SU-DHL-6 (cell line): Measurements from ENCODE around the gene SAE1.

Experiments used
- H2AFZ ChIP-seq: fragments of 200-600 bp; sonication (generic); 2 replicates; pipeline ENCODE4 v1.6.1; 2014; ENCODE audit warnings: low read depth, mild to moderate bottlenecking, moderate library complexity, mixed read lengths, antibody characterized with exemption, low read length; ENCODE audit not compliant: severe bottlenecking
- H3F3A ChIP-seq: fragments of 200-600 bp; shearing (Covaris generic); 2 replicates; pipeline ENCODE4 v1.6.0; 2016; ENCODE audit warnings: antibody characterized with exemption, mild to moderate bottlenecking; ENCODE audit not compliant: insufficient read depth
- H3K27ac ChIP-seq: fragments of 200-600 bp; sonication (generic); 2 replicates; pipeline ENCODE4 v1.5.1; 2016; ENCODE audit warnings: low read depth, mild to moderate bottlenecking, low read length, moderate library complexity, mixed read lengths
- H3K27me3 ChIP-seq: fragments of 200-600 bp; sonication (generic), shearing (Covaris generic); 2 replicates; pipeline ENCODE4 v1.6.0; 2014; ENCODE audit warnings: mild to moderate bottlenecking, low read length
- H3K36me3 ChIP-seq: fragments of 200-600 bp; sonication (generic); 2 replicates; pipeline ENCODE4 v1.6.1; 2014; ENCODE audit warnings: mild to moderate bottlenecking, low read length, mixed read lengths
- H3K4me2 ChIP-seq: fragments of 300-600, 200-600 bp; shearing (Covaris generic), sonication (generic); 2 replicates; pipeline ENCODE4 v1.6.0; 2014; ENCODE audit warnings: low read length, low read depth, mild to moderate bottlenecking; ENCODE audit not compliant: poor library complexity, severe bottlenecking
- H3K4me3 ChIP-seq: fragments of 200-600 bp; sonication (generic); 2 replicates; pipeline ENCODE4 v1.5.1; 2014; ENCODE audit warnings: antibody characterized with exemption, low read length, mild to moderate bottlenecking, mixed read lengths; ENCODE audit not compliant: insufficient read depth, poor library complexity, severe bottlenecking
- H3K79me2 ChIP-seq: fragments of 200-600 bp; sonication (generic); 2 replicates; pipeline ENCODE4 v1.6.1; 2014; ENCODE audit warnings: mild to moderate bottlenecking, low read length, moderate library complexity; ENCODE audit not compliant: insufficient read depth
- H3K9ac ChIP-seq: fragments of 200-600 bp; sonication (generic); 2 replicates; pipeline ENCODE4 v1.7.0; 2014; ENCODE audit warnings: mild to moderate bottlenecking, low read length
- H3K9me2 ChIP-seq: fragments of 200-600 bp; sonication (generic); replicated peaks from 2 replicates; pipeline ENCODE4 v1.6.1; 2014; ENCODE audit warnings: low read length; ENCODE audit not compliant: insufficient read depth
- H3K9me3 ChIP-seq: fragments of 200-600 bp; sonication (generic); 2 replicates; pipeline ENCODE4 v1.6.1; 2014; ENCODE audit warnings: low read length, mixed read lengths; ENCODE audit not compliant: insufficient read depth
- H4K20me1 ChIP-seq: fragments of 200-600 bp; sonication (generic); 2 replicates; pipeline ENCODE4 v1.6.1; 2014; ENCODE audit warnings: low read depth, mild to moderate bottlenecking, antibody characterized with exemption, low read length, moderate library complexity, mixed read lengths
- EZH2phosphoT487 ChIP-seq: fragments of 200-600 bp; sonication (generic), shearing (Covaris generic); conservative IDR thresholded peaks from 2 replicates; pipeline ENCODE4 v1.6.1; 2018; ENCODE audit warnings: mild to moderate bottlenecking, antibody characterized with exemption, low read length, moderate library complexity, mixed read lengths
- TF ChIP-seq, protein P1 (sequence below): fragments of 200-600 bp; sonication (generic); IDR thresholded peaks from one replicate; pipeline ENCODE4 v1.5.1; 2017; ENCODE audit warnings: antibody characterized with exemption, mild to moderate bottlenecking, low read length, moderate library complexity; ENCODE audit not compliant: insufficient read depth, poor library complexity, severe bottlenecking

Gene SAE1

DNA sequence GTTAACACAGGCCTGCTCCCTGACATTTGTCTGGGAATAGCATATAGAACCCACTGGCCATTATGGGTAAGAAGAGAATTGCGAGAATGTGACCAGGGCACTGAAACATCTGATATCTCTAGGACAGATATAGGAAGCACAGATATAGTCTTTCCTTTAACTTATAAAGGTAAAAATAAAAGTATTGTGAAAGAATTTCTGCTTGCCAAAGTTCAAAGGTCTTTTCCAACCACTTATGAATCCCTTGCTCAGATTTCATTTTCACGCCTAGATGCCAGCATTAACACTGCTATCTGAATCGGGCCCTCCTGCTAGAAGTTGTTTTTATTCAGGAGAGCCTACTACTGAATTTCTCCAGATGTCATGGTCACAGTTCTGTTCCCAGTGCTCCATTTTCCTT, 72.6 kb downstream of the SAE1 start:
- no peak overlapping the region for H3K9ac ChIP-seq
- H3K9me3 ChIP-seq = no peaks in the 10 kb centered on the region
- no peak overlapping the region for H2AFZ ChIP-seq
- no peaks in the 10 kb centered on the region for H3K36me3 ChIP-seq
- H3K27me3 ChIP-seq = no peaks in the 10 kb centered on the region
- H3K4me3 ChIP-seq = no peak overlapping the region
- no peaks in the 10 kb centered on the region for H3F3A ChIP-seq
- no peaks in the 10 kb centered on the region for H3K79me2 ChIP-seq
- no peaks in the 10 kb centered on the region for H4K20me1 ChIP-seq
- no peaks in the 10 kb centered on the region for H3K9me2 ChIP-seq
- no peak for TF ChIP-seq EZH2phosphoT487
- TF ChIP-seq, protein P1, sequence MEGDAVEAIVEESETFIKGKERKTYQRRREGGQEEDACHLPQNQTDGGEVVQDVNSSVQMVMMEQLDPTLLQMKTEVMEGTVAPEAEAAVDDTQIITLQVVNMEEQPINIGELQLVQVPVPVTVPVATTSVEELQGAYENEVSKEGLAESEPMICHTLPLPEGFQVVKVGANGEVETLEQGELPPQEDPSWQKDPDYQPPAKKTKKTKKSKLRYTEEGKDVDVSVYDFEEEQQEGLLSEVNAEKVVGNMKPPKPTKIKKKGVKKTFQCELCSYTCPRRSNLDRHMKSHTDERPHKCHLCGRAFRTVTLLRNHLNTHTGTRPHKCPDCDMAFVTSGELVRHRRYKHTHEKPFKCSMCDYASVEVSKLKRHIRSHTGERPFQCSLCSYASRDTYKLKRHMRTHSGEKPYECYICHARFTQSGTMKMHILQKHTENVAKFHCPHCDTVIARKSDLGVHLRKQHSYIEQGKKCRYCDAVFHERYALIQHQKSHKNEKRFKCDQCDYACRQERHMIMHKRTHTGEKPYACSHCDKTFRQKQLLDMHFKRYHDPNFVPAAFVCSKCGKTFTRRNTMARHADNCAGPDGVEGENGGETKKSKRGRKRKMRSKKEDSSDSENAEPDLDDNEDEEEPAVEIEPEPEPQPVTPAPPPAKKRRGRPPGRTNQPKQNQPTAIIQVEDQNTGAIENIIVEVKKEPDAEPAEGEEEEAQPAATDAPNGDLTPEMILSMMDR = no peak
- no peak overlapping the region for H3K4me2 ChIP-seq
- H3K27ac ChIP-seq = no peak overlapping the region

- H3K9ac ChIP-seq = no peak overlapping the region
- no peak overlapping the region for H3K4me3 ChIP-seq
- peaks cover 30% of the 10 kb centered on the region for H3F3A ChIP-seq
- H3K36me3 ChIP-seq = peaks cover 3% of the 10 kb centered on the region; the same call in 1 of the 2 replicates
- peak overlapping the region; percentile 43; the same call in 1 of the 2 replicates for H3K27ac ChIP-seq
- no peaks in the 10 kb centered on the region for H3K27me3 ChIP-seq
- no peak overlapping the region for H2AFZ ChIP-seq
- no peaks in the 10 kb centered on the region for H4K20me1 ChIP-seq
- no peak for TF ChIP-seq EZH2phosphoT487
- TF ChIP-seq, protein P1 = no peak
- H3K79me2 ChIP-seq = no peaks in the 10 kb centered on the region
- no peaks in the 10 kb centered on the region for H3K9me2 ChIP-seq
- H3K9me3 ChIP-seq = no peaks in the 10 kb centered on the region
- no peak overlapping the region for H3K4me2 ChIP-seq
Observed at GRCh38 chr19:47209319-47210179, 78.9 kb downstream of the SAE1 start.

- H3K4me2 ChIP-seq = no peak overlapping the region
- H3F3A ChIP-seq = peaks cover 30% of the 10 kb centered on the region
- H4K20me1 ChIP-seq = no peaks in the 10 kb centered on the region
- no peaks in the 10 kb centered on the region for H3K79me2 ChIP-seq
- no peak for TF ChIP-seq EZH2phosphoT487
- TF ChIP-seq, protein P1 = no peak
- no peak overlapping the region for H3K9ac ChIP-seq
- H3K9me2 ChIP-seq = no peaks in the 10 kb centered on the region
- H2AFZ ChIP-seq = no peak overlapping the region
- no peaks in the 10 kb centered on the region for H3K9me3 ChIP-seq
- H3K4me3 ChIP-seq = no peak overlapping the region
- H3K27me3 ChIP-seq = no peaks in the 10 kb centered on the region
- peak overlapping the region; percentile 43 for H3K27ac ChIP-seq
- peaks cover 3% of the 10 kb centered on the region; the same call in 1 of the 2 replicates for H3K36me3 ChIP-seq
Observed at GRCh38 chr19:47210180-47210490, 79.5 kb downstream of the SAE1 start.
